Measurements from ENCODE around the gene SSH2. TPM values are rescaled to one million over a fixed set of nuclear protein-coding genes. Genes with fewer than 3 reads are reported as not detected.

The SSH2 gene
- total RNA-seq, 1 donor from 2014 or later: 12.2 TPM

GRCh38 chr17:29650396-29650795 is 279.6 kb downstream of the SSH2 start:
- Histone ChIP-seq H3K36me3 (no peaks in the 10 kb centered on the region), H3K9me3 (ENCODE audit: low read depth) (no peaks in the 10 kb centered on the region), H3K4me2 (no peak overlapping the region), H3F3A (ENCODE audit: low read depth) (no peaks in the 10 kb centered on the region), H3K79me2 (ENCODE audit: low read depth) (no peaks in the 10 kb centered on the region), H4K20me1 (ENCODE audit: low read depth) (no peaks in the 10 kb centered on the region), H3K9ac (no peak overlapping the region), H3K4me1 (no peaks in the 10 kb centered on the region), H3K27ac (no peak overlapping the region), H3K4me3 (no peak overlapping the region), H3K27me3 (no peaks in the 10 kb centered on the region), H2AFZ (replicated peaks) (no peak overlapping the region)
- Mint-ChIP-seq H3K4me1 (no peaks in the 10 kb centered on the region), H3K4me3 (no peak overlapping the region), H3K27ac (no peak overlapping the region), H3K9me3 (no peaks in the 10 kb centered on the region), H3K36me3 (peaks cover 8% of the 10 kb centered on the region), H3K27me3 (ENCODE audit: insufficient read depth, low read depth) (peaks cover 2% of the 10 kb centered on the region)
- no peak for DNase-seq (ENCODE audit: low spot score)
- no peak for TF ChIP-seq CTCF (IDR thresholded peaks at IDR 0.05)
- no peak for TF ChIP-seq EZH2phosphoT487 (IDR thresholded peaks at IDR 0.05)

GRCh38 chr17:29649359-29649758 is 280.7 kb downstream of the SSH2 start:
- Mint-ChIP-seq H3K9me3 (no peaks in the 10 kb centered on the region), H3K27ac (no peak overlapping the region), H3K4me1 (no peaks in the 10 kb centered on the region), H3K4me3 (no peak overlapping the region), H3K36me3 (peaks cover 15% of the 10 kb centered on the region), H3K27me3 (ENCODE audit: insufficient read depth, low read depth) (no peaks in the 10 kb centered on the region)
- H3K9me3 ChIP-seq (ENCODE audit: low read depth): no peaks in the 10 kb centered on the region
- H4K20me1 ChIP-seq (ENCODE audit: low read depth): no peaks in the 10 kb centered on the region
- no peak overlapping the region for H2AFZ ChIP-seq (replicated peaks)
- no peak overlapping the region for H3K9ac ChIP-seq
- H3K4me3 ChIP-seq: no peak overlapping the region
- TF ChIP-seq EZH2phosphoT487 (IDR thresholded peaks at IDR 0.05) (no peak), EZH2 (IDR thresholded peaks at IDR 0.05) (no peak), CTCF (IDR thresholded peaks at IDR 0.05) (no peak)
- no peaks in the 10 kb centered on the region for H3K27me3 ChIP-seq
- no peak overlapping the region for H3K27ac ChIP-seq
- DNase-seq (ENCODE audit: low spot score): no peak
- no peak overlapping the region for H3K4me2 ChIP-seq
- no peaks in the 10 kb centered on the region for H3K4me1 ChIP-seq
- H3F3A ChIP-seq (ENCODE audit: low read depth): no peaks in the 10 kb centered on the region
- H3K36me3 ChIP-seq: no peaks in the 10 kb centered on the region
- H3K79me2 ChIP-seq (ENCODE audit: low read depth): no peaks in the 10 kb centered on the region

GRCh38 chr17:29648005-29648404 is 282.0 kb downstream of the SSH2 start:
- H3K36me3 ChIP-seq: no peaks in the 10 kb centered on the region
- H3K27me3 ChIP-seq: no peaks in the 10 kb centered on the region
- Mint-ChIP-seq H3K27ac (no peak overlapping the region), H3K27me3 (ENCODE audit: insufficient read depth, low read depth) (no peaks in the 10 kb centered on the region), H3K4me3 (no peak overlapping the region), H3K36me3 (peaks cover 15% of the 10 kb centered on the region), H3K4me1 (peaks cover under 1% of the 10 kb centered on the region), H3K9me3 (no peaks in the 10 kb centered on the region)
- H4K20me1 ChIP-seq (ENCODE audit: low read depth): no peaks in the 10 kb centered on the region
- no peak overlapping the region for H3K9ac ChIP-seq
- no peaks in the 10 kb centered on the region for H3K79me2 ChIP-seq (ENCODE audit: low read depth)
- no peaks in the 10 kb centered on the region for H3K9me3 ChIP-seq (ENCODE audit: low read depth)
- no peak overlapping the region for H3K27ac ChIP-seq
- H2AFZ ChIP-seq (replicated peaks): no peak overlapping the region
- no peak for DNase-seq (ENCODE audit: low spot score)
- H3F3A ChIP-seq (ENCODE audit: low read depth): no peaks in the 10 kb centered on the region
- H3K4me2 ChIP-seq: no peak overlapping the region
- no peak overlapping the region for H3K4me3 ChIP-seq
- TF ChIP-seq EZH2 (IDR thresholded peaks at IDR 0.05) (no peak), EZH2phosphoT487 (IDR thresholded peaks at IDR 0.05) (no peak), CTCF (IDR thresholded peaks at IDR 0.05) (no peak)
- H3K4me1 ChIP-seq: no peaks in the 10 kb centered on the region

All from neural progenitor cell (in vitro differentiated cells).